Erythroblast (primary cell): ENCODE measurements around the gene MRC2.

Source experiments
- DNase-seq, 2 experiments: peaks; one replicate each; lab custom pipeline; 2025; lab: John Stamatoyannopoulos, UW
- GATA1 ChIP-seq: IDR thresholded peaks from 2 replicates; pipeline ENCODE4 v1.6.1; 2011; ENCODE audit warnings: low read depth, mild to moderate bottlenecking, control low read depth, low read length, moderate library complexity
- POLR2A ChIP-seq: IDR thresholded peaks from 2 replicates; pipeline ENCODE4 v1.6.1; 2011; ENCODE audit warnings: mild to moderate bottlenecking, low read length

Gene MRC2

GRCh38 chr17:62705156-62705777 is 77.8 kb downstream of the MRC2 start:
- TF ChIP-seq POLR2A (no peak), GATA1 (no peak)

GRCh38 chr17:62705778-62706597 is 78.5 kb downstream of the MRC2 start:
- no peak for DNase-seq
- no peak for TF ChIP-seq POLR2A

More at GRCh38 chr17:62705156-62705777, 77.8 kb downstream of the MRC2 start:
- no peak for DNase-seq

DNA sequence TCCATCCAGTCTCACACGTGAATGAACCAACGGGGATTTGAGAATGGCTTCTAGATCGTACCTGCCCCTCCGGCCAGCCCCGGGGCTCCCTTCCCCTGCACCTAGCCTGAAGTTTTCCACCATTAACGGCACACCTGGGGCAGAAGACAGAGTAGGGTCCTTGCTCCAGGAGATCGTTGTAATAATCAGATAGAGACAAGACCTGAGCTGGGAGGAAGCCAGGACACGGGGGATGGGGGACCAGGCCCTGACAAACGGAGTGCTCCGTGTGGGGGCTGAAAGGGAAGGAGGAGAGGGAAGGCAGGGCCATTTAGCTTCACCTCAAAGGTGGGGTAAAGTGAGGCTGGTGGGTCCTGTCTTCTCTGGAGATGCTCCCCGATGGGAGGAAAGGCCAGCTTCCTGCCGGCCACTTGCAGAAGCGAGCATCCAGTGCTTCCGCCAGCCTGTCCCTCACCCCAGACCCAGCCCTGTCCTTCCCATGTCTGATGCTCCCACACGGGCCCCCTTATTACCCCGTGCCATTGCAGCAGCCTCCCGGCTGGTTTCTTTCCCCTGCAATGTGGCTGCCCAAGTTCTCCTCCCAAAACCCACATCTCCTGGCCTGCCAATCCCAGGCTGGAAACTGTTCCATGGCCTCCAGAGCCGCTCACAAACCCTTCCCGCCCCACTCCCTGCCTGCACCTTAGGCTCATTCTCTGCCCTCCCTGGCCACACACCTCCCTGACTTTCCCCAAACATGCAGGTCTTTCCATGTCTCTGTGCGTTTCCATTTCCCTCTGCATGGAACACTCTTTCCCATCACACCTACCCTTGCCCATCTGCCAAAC is 79.3 kb downstream of the MRC2 start:
- TF ChIP-seq POLR2A = no peak
- no peak for TF ChIP-seq GATA1
- DNase-seq = no peak

DNA sequence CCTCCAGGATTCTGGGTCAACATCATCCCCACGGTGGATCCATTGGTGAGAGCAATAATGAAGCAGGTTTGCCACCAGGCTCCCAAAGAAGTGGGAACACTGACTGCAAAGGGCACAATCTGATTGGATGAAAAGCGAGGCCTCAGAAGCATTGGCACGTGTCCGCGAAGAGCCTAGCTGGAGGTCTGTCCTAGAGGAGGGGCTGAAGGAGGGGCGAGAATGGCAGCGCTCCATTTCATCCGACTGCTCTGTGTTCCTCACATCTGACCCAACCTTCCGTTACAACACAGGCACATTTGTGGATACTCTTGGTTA is 79.9 kb downstream of the MRC2 start:
- no peak for TF ChIP-seq POLR2A
- no peak for TF ChIP-seq GATA1
- DNase-seq = no peak

DNA sequence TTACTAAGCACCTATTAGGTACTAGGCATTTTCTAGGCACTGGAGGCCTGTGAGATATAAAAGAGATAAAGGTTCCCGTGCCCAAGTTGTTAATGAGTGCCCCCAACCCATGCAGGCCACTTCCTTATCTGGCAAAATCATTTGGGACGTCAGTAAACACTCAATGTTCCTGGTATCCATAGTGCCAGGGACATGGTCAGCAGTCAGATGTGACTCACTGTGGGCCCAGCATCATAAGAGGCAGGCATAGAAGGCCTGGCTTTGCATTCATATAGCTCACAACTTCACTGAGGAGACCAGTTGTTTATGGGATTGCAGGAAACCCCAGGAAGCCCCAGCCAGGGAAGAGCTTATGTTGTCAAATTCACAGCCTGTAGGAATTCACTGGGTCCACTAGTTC is 81.1 kb downstream of the MRC2 start:
- no peak for DNase-seq
- no peak for TF ChIP-seq GATA1
- TF ChIP-seq POLR2A = no peak

DNA sequence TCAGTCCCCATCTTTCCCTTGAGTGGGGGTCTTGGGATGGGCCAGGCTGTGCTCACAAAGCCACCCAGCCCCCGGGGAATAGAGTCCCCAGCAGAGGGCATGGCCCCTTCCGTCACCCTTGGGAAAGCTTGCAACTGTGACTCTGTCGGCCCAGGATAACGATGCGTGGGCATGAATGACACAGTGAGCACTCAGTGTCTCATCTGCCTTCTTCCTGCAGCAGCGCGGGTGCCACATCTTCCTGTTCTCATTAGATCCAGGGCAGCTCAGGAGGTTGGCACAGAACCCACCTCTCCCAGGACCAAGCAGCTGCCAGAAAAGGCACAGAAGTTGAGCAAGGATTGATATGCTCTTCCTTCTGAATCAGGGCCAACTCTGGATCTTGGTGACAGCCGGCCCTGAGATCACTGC is 84.7 kb downstream of the MRC2 start:
- no peak for TF ChIP-seq POLR2A
- no peak for TF ChIP-seq GATA1
- DNase-seq = no peak

- DNase-seq = no peak
- no peak for TF ChIP-seq POLR2A
- TF ChIP-seq GATA1 = no peak
Measured at GRCh38 chr17:62713086-62713881, 85.8 kb downstream of the MRC2 start.

GRCh38 chr17:62714016-62714777 is 86.7 kb downstream of the MRC2 start:
- TF ChIP-seq POLR2A (no peak), GATA1 (no peak)
- no peak for DNase-seq

- DNase-seq = no peak
- TF ChIP-seq GATA1 = no peak
- no peak for TF ChIP-seq POLR2A
Measured at GRCh38 chr17:62715882-62716390, 88.5 kb downstream of the MRC2 start.

GRCh38 chr17:62716834-62717588 is 89.5 kb downstream of the MRC2 start:
- DNase-seq = no peak
- TF ChIP-seq POLR2A (no peak), GATA1 (no peak)

- DNase-seq = no peak
Measured at GRCh38 chr17:62717589-62717855, 90.1 kb downstream of the MRC2 start.

DNA sequence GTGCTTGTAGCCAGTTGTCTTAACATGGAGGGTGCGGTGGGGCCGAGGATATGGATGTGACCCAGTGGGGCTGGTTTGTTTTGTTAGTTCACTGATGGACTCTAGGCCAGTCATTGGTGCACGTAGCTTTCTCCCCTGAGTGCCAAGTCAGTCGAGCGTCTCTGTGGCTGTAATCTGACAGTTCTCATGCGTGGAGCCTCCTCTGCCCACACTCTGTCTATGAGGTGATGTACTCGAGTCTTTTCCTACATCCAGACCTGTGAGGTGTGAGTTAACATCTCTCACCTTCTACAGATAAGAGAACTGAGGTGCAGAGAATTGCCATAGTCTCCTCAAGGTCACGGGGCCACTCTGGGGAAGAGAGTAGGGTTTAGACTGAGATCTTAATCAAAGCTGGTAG is 90.4 kb downstream of the MRC2 start:
- DNase-seq = no peak
- TF ChIP-seq POLR2A (no peak), GATA1 (no peak)

More at GRCh38 chr17:62717589-62717855, 90.1 kb downstream of the MRC2 start:
- TF ChIP-seq POLR2A = no peak
- TF ChIP-seq GATA1 = no peak

GRCh38 chr17:62718429-62718828 is 91.0 kb downstream of the MRC2 start:
- TF ChIP-seq GATA1 (no peak), POLR2A (no peak)
- no peak for DNase-seq

DNA sequence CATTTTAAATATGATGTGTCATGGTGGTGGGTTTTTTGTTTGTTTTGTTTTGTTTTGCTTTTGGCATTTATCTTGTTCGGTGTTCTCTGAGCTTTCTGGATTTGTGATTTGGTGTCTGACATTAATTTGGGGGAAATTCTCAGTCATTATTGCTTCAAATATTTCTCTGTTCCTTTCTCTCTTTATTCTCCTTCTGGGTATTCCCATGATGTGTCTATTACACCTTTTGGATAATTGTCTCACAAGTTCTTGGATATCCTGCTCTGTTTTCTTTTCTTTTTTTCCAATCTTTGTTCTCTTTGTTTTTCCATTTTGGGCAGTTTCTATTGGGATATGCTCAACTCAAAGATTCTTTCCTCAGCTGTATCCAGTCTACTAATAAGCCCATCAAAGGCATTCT is 92.1 kb downstream of the MRC2 start:
- no peak for DNase-seq
- TF ChIP-seq POLR2A = no peak
- no peak for TF ChIP-seq GATA1
